WTC11 (cell line): ENCODE measurements around the gene LMF1. TPM values are rescaled to one million over a fixed set of nuclear protein-coding genes. Genes with fewer than 3 reads are reported as not detected.

Source experiments
- ATAC-seq: fragments of 200-7000 bp; cut with Tn5 transposase; 2 replicates; pipeline ENCODE4 v1.10.0; 2021; ENCODE audit warnings: mild to moderate bottlenecking, moderate library complexity
- Bru-seq: library from RNA; stranded (reverse); fragments of 400-500 nt; gene quantifications from one replicate; lab custom pipeline; 2021; lab: Mats Ljungman, UMichigan
- CTCF ChIA-PET: fragments of 300-600 bp; sonication (Branson Sonifier 250); formaldehyde crosslinking; loops from one replicate; lab custom pipeline; 2021; ENCODE audit warnings: antibody characterized with exemption; lab: Charles Lee
- POLR2A ChIA-PET: fragments of 350-600 bp; sonication (Branson Sonifier 250); formaldehyde crosslinking; loops from one replicate; lab custom pipeline; 2021; ENCODE audit warnings: antibody characterized with exemption; lab: Charles Lee
- DNase-seq: peaks from one replicate; pipeline ENCODE4 v3.0.0; 2021; ENCODE audit warnings: low spot score
- H3K27ac Mint-ChIP-seq: 2 replicates; pipeline ENCODE4 v1.8.0; 2021; ENCODE audit warnings: mixed read lengths
- H3K27me3 Mint-ChIP-seq: 2 replicates; pipeline ENCODE4 v1.8.0; 2021; ENCODE audit warnings: low read depth, mild to moderate bottlenecking, moderate library complexity, mixed read lengths
- H3K36me3 Mint-ChIP-seq: 2 replicates; pipeline ENCODE4 v1.8.0; 2021; ENCODE audit warnings: mixed read lengths
- H3K4me1 Mint-ChIP-seq: 2 replicates; pipeline ENCODE4 v1.8.0; 2022; ENCODE audit warnings: mixed read lengths
- H3K4me3 Mint-ChIP-seq: 2 replicates; pipeline ENCODE4 v1.8.0; 2021; ENCODE audit warnings: mild to moderate bottlenecking, moderate library complexity, mixed read lengths
- H3K9me3 Mint-ChIP-seq: 2 replicates; pipeline ENCODE4 v1.8.0; 2021; ENCODE audit warnings: mixed read lengths
- ARID4B ChIP-seq: sonication (generic); formaldehyde crosslinking; IDR thresholded peaks from 2 replicates; pipeline ENCODE4 v1.8.0; 2023; ENCODE audit warnings: missing genetic modification reagents, mild to moderate bottlenecking, borderline replicate concordance
- CTCF ChIP-seq: fragments of 200-600 bp; IDR thresholded peaks from 2 replicates; pipeline ENCODE4 v1.8.0; 2022; ENCODE audit warnings: antibody characterized with exemption
- E2F5 ChIP-seq: sonication (generic); formaldehyde crosslinking; IDR thresholded peaks from 2 replicates; pipeline ENCODE4 v1.8.1; 2022; ENCODE audit warnings: mild to moderate bottlenecking, moderate library complexity, missing genetic modification reagents
- ELF4 ChIP-seq: sonication (generic); formaldehyde crosslinking; IDR thresholded peaks from 2 replicates; pipeline ENCODE4 v1.8.1; 2022; ENCODE audit warnings: low read depth, mild to moderate bottlenecking, moderate library complexity, missing genetic modification reagents
- ERG ChIP-seq: fragments of 250-450 bp; sonication (Bioruptor Pico); IDR thresholded peaks from 2 replicates; pipeline ENCODE4 v1.8.0; 2021; ENCODE audit warnings: mild to moderate bottlenecking
- ETV6 ChIP-seq: sonication (generic); formaldehyde crosslinking; IDR thresholded peaks from 2 replicates; pipeline ENCODE4 v1.8.1; 2022; ENCODE audit warnings: mild to moderate bottlenecking, missing genetic modification reagents
- FOXP1 ChIP-seq: sonication (generic); formaldehyde crosslinking; IDR thresholded peaks from 2 replicates; pipeline ENCODE4 v1.8.0; 2022; ENCODE audit warnings: missing genetic modification reagents, mild to moderate bottlenecking, moderate library complexity, borderline replicate concordance
- IRF2 ChIP-seq: sonication (generic); formaldehyde crosslinking; IDR thresholded peaks from 2 replicates; pipeline ENCODE4 v1.8.0; 2022; ENCODE audit warnings: low read depth, missing genetic modification reagents, borderline replicate concordance
- KAT7 ChIP-seq: sonication (generic); formaldehyde crosslinking; IDR thresholded peaks from 2 replicates; pipeline ENCODE4 v1.8.1; 2023; ENCODE audit warnings: missing genetic modification reagents, mild to moderate bottlenecking, borderline replicate concordance
- MAX ChIP-seq: sonication (generic); formaldehyde crosslinking; IDR thresholded peaks from 2 replicates; pipeline ENCODE4 v1.8.0; 2022; ENCODE audit warnings: mild to moderate bottlenecking, missing genetic modification reagents
- NFYB ChIP-seq: sonication (generic); formaldehyde crosslinking; conservative IDR thresholded peaks from 2 replicates; pipeline ENCODE4 v1.8.0; 2022; ENCODE audit warnings: low read depth, missing genetic modification reagents
- SMAD3 ChIP-seq: sonication (generic); formaldehyde crosslinking; IDR thresholded peaks from 2 replicates; pipeline ENCODE4 v1.8.0; 2022; ENCODE audit warnings: missing genetic modification reagents, mild to moderate bottlenecking, borderline replicate concordance
- SOX15 ChIP-seq: fragments of 250-450 bp; sonication (Bioruptor Pico); IDR thresholded peaks from 2 replicates; pipeline ENCODE4 v1.9.0; 2021; ENCODE audit warnings: mild to moderate bottlenecking
- SP1 ChIP-seq: sonication (generic); formaldehyde crosslinking; conservative IDR thresholded peaks from 2 replicates; pipeline ENCODE4 v1.8.1; 2022; ENCODE audit warnings: missing genetic modification reagents
- TEAD1 ChIP-seq: sonication (generic); formaldehyde crosslinking; IDR thresholded peaks from 2 replicates; pipeline ENCODE4 v1.8.0; 2022; ENCODE audit warnings: mild to moderate bottlenecking, missing genetic modification reagents
- TEAD4 ChIP-seq: sonication (generic); formaldehyde crosslinking; IDR thresholded peaks from 2 replicates; pipeline ENCODE4 v1.8.0; 2022; ENCODE audit warnings: mild to moderate bottlenecking, missing genetic modification reagents
- USF1 ChIP-seq: sonication (generic); formaldehyde crosslinking; IDR thresholded peaks from 2 replicates; pipeline ENCODE4 v1.8.0; 2022; ENCODE audit warnings: mild to moderate bottlenecking, missing genetic modification reagents
- ZNF219 ChIP-seq: sonication (generic); formaldehyde crosslinking; IDR thresholded peaks from 2 replicates; pipeline ENCODE4 v1.8.0; 2023; ENCODE audit warnings: missing genetic modification reagents, mild to moderate bottlenecking, borderline replicate concordance
- ZNF232 ChIP-seq: sonication (generic); formaldehyde crosslinking; IDR thresholded peaks from 2 replicates; pipeline ENCODE4 v1.8.0; 2022; ENCODE audit warnings: mild to moderate bottlenecking, missing genetic modification reagents
- long read RNA-seq, 3 experiments: library from RNA in 1 of 3; library from capped mRNA in 1 of 3; library from polyadenylated mRNA in 1 of 3; unstranded in 2 of 3; stranded (forward) in 1 of 3; transcript quantifications; one replicate each; pipeline ENCODE4 v2.0.0, GENCODE V29; 2021
- total RNA-seq: library from RNA; stranded (reverse); gene quantifications from 3 replicates; pipeline ENCODE4 v1.2.3, GENCODE V29; 2021
- TF ChIP-seq, protein P1 (sequence below): fragments of 250-450 bp; sonication (Bioruptor Pico); IDR thresholded peaks from 2 replicates; pipeline ENCODE4 v1.9.0; 2021; ENCODE audit warnings: mild to moderate bottlenecking
- TF ChIP-seq, protein P2 (sequence below): sonication (generic); formaldehyde crosslinking; IDR thresholded peaks from 2 replicates; pipeline ENCODE4 v1.8.0; 2023; ENCODE audit warnings: missing genetic modification reagents
- TF ChIP-seq, protein P3 (sequence below): sonication (generic); formaldehyde crosslinking; IDR thresholded peaks from 2 replicates; pipeline ENCODE4 v1.8.1; 2022; ENCODE audit warnings: missing genetic modification reagents, borderline replicate concordance

Gene LMF1
- total RNA-seq (10.5 to 13.0 TPM (median 10.8 TPM) in 3 replicates), Bru-seq, nascent RNA (percentile 40 among the genes with signal in this experiment)
- long read RNA-seq, experiment 1, partial matches to known transcripts: 1 of 4 reads
- long read RNA-seq, experiment 1, other reads (novel, unspliced or antisense): 3 of 4 reads
- long read RNA-seq, experiment 2, transcript LMF1-212 (10 exons, 1,603 nt): major isoform, 7 of 11 reads
- long read RNA-seq, experiment 2, partial matches to known transcripts: 2 of 11 reads
- long read RNA-seq, experiment 2, other reads (novel, unspliced or antisense): 1 of 11 reads
- long read RNA-seq, experiment 3: 0 reads

DNA sequence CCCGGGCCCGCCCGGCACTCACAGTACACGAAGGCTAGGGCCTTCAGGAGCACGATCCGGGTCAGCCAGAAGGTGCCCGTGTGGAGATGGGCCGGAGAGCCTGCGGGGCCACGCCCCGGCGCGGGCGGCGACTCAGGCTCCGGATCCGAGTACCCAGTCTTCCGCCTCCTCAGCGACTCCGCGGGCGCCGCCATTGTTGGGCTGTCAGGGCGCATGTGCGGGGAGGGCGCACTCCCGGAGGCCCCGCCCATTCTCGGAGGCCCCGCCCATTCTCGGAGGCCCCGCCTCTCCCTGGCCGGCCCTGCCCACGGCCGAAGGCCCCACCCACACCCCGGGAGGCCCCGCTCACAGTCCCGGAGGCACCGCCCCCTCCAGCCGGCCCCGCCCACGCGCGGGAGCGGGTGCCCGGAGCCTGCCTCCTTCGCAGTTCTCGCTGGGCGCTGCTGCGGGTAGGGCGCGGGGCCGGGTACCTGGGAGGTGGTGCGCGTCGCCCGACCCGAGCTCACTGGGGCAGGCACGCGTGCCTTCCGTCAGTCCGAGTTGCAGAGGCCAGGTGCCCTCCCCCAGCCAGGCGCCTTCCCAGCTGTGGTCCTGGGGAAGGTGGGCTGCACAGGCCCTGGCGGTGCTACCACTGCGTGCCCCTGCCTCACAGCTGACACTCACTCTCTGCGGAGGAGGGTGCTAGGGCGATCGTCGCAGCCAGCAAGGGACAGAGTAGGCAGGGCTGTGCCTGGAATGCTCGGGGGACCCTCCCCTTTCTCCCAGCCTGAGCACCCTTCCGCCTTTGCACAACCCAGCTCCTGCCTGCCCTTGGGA is at the start of gene LMF1:
Gene LMF1, minus strand, starts transcription at position 219 of the 816 bp plus-strand sequence. Its CDS starts 4 bp downstream, at position 215.
- Mint-ChIP-seq H3K9me3 (peaks cover 6% of the 10 kb centered on the region), H3K27ac (no peak within 1 kb of the TSS), H3K4me3 (peak within 1 kb of the TSS; percentile 68), H3K36me3 (peaks cover 5% of the 10 kb centered on the region; the same call in 1 of the 2 replicates), H3K27me3 (peaks cover 16% of the 10 kb centered on the region), H3K4me1 (peaks cover 12% of the 10 kb centered on the region)
- POLR2A ChIA-PET: interaction anchor here (2.0 kb wide), 1 partner anchor 10 kb away, joined by 9 read pairs; the partner anchor contains the start of gene SOX8
- CTCF ChIA-PET: interaction anchor here (0.5 to 4.5 kb wide), 2 partner anchors 10 to 84 kb away, joined by 3 to 18 read pairs; partner anchors contain the start of gene SOX8
- peak; percentile 89 for ATAC-seq
- peak; percentile 94 for DNase-seq
- TF ChIP-seq ZNF232 (CRISPR knock-in tag): peak; percentile 73; the same call in 1 of the 2 replicates
- TF ChIP-seq ARID4B (CRISPR knock-in tag): peak; percentile 47; the same call in 1 of the 2 replicates
- 0 out of 2 replicates have a peak, but pooled peaks have one; percentile 11 for TF ChIP-seq ETV6 (CRISPR knock-in tag)
- TF ChIP-seq ZNF219 (CRISPR knock-in tag): no peak
- 0 out of 2 replicates have a peak, but pooled peaks have one; percentile 18 for TF ChIP-seq E2F5 (CRISPR knock-in tag)
- TF ChIP-seq TEAD4 (CRISPR knock-in tag): no peak
- TF ChIP-seq USF1 (CRISPR knock-in tag): peak; percentile 43
- peak; percentile 75 for TF ChIP-seq MAX (CRISPR knock-in tag)
- TF ChIP-seq, protein P1, sequence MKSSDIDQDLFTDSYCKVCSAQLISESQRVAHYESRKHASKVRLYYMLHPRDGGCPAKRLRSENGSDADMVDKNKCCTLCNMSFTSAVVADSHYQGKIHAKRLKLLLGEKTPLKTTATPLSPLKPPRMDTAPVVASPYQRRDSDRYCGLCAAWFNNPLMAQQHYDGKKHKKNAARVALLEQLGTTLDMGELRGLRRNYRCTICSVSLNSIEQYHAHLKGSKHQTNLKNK: 0 out of 2 replicates have a peak, but pooled peaks have one; percentile 18
- no peak for TF ChIP-seq IRF2 (CRISPR knock-in tag)
- TF ChIP-seq SOX15 (CRISPR knock-in tag): no peak
- TF ChIP-seq CTCF: no peak
- TF ChIP-seq ERG (CRISPR knock-in tag): no peak
- peak; percentile 91 for TF ChIP-seq SP1
- TF ChIP-seq TEAD1 (CRISPR knock-in tag): 0 out of 2 replicates have a peak, but pooled peaks have one; percentile 53
- TF ChIP-seq SMAD3: no peak
- TF ChIP-seq, protein P2, sequence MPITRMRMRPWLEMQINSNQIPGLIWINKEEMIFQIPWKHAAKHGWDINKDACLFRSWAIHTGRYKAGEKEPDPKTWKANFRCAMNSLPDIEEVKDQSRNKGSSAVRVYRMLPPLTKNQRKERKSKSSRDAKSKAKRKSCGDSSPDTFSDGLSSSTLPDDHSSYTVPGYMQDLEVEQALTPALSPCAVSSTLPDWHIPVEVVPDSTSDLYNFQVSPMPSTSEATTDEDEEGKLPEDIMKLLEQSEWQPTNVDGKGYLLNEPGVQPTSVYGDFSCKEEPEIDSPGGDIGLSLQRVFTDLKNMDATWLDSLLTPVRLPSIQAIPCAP (CRISPR knock-in tag): 0 out of 2 replicates have a peak, but pooled peaks have one; percentile 45
- TF ChIP-seq FOXP1 (CRISPR knock-in tag): peak; percentile 17; the same call in 1 of the 2 replicates
- no peak for TF ChIP-seq ELF4 (CRISPR knock-in tag)
- TF ChIP-seq, protein P3, sequence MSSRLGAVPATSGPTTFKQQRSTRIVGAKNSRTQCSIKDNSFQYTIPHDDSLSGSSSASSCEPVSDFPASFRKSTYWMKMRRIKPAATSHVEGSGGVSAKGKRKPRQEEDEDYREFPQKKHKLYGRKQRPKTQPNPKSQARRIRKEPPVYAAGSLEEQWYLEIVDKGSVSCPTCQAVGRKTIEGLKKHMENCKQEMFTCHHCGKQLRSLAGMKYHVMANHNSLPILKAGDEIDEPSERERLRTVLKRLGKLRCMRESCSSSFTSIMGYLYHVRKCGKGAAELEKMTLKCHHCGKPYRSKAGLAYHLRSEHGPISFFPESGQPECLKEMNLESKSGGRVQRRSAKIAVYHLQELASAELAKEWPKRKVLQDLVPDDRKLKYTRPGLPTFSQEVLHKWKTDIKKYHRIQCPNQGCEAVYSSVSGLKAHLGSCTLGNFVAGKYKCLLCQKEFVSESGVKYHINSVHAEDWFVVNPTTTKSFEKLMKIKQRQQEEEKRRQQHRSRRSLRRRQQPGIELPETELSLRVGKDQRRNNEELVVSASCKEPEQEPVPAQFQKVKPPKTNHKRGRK (CRISPR knock-in tag): no peak
- no peak for TF ChIP-seq NFYB (CRISPR knock-in tag)
- TF ChIP-seq KAT7: peak; percentile 40; the same call in 1 of the 2 replicates
